HepG2 (cell line): ENCODE data around the gene CEBPZOS. TPM values are rescaled to one million over a fixed set of nuclear protein-coding genes. Genes with fewer than 3 reads are reported as not detected.
A peak's percentile ranks its signal among the peaks of the same experiment; 100 is the strongest.

Experiments
- AKNA ChIP-seq: sonication (generic); formaldehyde crosslinking; IDR thresholded peaks from 2 replicates; pipeline ENCODE4 v1.4.0; 2020; ENCODE audit warnings: missing genetic modification reagents, borderline replicate concordance
- ELF1 ChIP-seq: sonication (generic); formaldehyde crosslinking; IDR thresholded peaks from 2 replicates; pipeline ENCODE4 v1.4.0; 2020; ENCODE audit warnings: missing genetic modification reagents
- EZH2 ChIP-seq: conservative IDR thresholded peaks from 2 replicates; pipeline ENCODE4 v1.6.1; 2012; ENCODE audit warnings: mild to moderate bottlenecking, low read depth, low read length, moderate library complexity
- FOXA3 ChIP-seq: IDR thresholded peaks from 2 replicates; pipeline ENCODE4 v1.6.1; 2016; ENCODE audit warnings: missing genetic modification reagents, missing compliant biosample characterization
- FOXK1 ChIP-seq: sonication (generic); formaldehyde crosslinking; IDR thresholded peaks from 2 replicates; pipeline ENCODE4 v1.4.0; 2020; ENCODE audit warnings: low read depth, missing genetic modification reagents, borderline replicate concordance
- HES4 ChIP-seq: sonication (generic); formaldehyde crosslinking; IDR thresholded peaks from 2 replicates; pipeline ENCODE4 v1.9.0; 2021; ENCODE audit warnings: mild to moderate bottlenecking, missing genetic modification reagents, borderline replicate concordance
- IKZF5 ChIP-seq: IDR thresholded peaks from 2 replicates; pipeline ENCODE4 v1.6.1; 2018; ENCODE audit warnings: missing genetic modification reagents, mild to moderate bottlenecking, missing compliant biosample characterization
- MED1 ChIP-seq: sonication (generic); formaldehyde crosslinking; IDR thresholded peaks from 2 replicates; pipeline ENCODE4 v1.4.0; 2020; ENCODE audit warnings: missing genetic modification reagents
- NCOA2 ChIP-seq: sonication (generic); formaldehyde crosslinking; IDR thresholded peaks from 2 replicates; pipeline ENCODE4 v1.8.0; 2022; ENCODE audit warnings: inconsistent platforms
- TBL1XR1 ChIP-seq: fragments of 150-350 bp; IDR thresholded peaks from 2 replicates; pipeline ENCODE4 v1.6.1; 2014; ENCODE audit warnings: borderline replicate concordance, low read length; ENCODE audit not compliant: partially characterized antibody
- TFAP4 ChIP-seq: sonication (generic); IDR thresholded peaks from 2 replicates; pipeline ENCODE4 v1.6.1; 2016; ENCODE audit warnings: low read depth, borderline replicate concordance
- THAP11 ChIP-seq: IDR thresholded peaks from 2 replicates; pipeline ENCODE4 v1.6.1; 2016; ENCODE audit warnings: missing biosample characterization, missing genetic modification reagents
- ZFX ChIP-seq: sonication (generic); formaldehyde crosslinking; IDR thresholded peaks from 2 replicates; pipeline ENCODE4 v1.4.0; 2020; ENCODE audit warnings: mild to moderate bottlenecking, low read depth, missing genetic modification reagents, moderate library complexity
- ZNF780A ChIP-seq: sonication (generic); formaldehyde crosslinking; IDR thresholded peaks from 2 replicates; pipeline ENCODE4 v1.8.0; 2022; ENCODE audit warnings: mild to moderate bottlenecking, missing genetic modification reagents, moderate library complexity
- polyA plus RNA-seq, 8 experiments: library from polyadenylated mRNA; depleted of rRNA in 3 of 8; stranded (reverse) in 7 of 8; unstranded in 1 of 8; fragments of >200 nt; fragmentation: Illumina TruSeq in 4 of 8; extraction: Trizol in 4 of 8; gene quantifications; 2 replicates each; pipeline versions ENCODE4 v1.2.1 to v1.2.3, GENCODE V29; 2011 to 2016; ENCODE audit warnings: low read depth in 4 of 8, missing spikeins in 1 of 8, mixed read lengths in 1 of 8; ENCODE audit not compliant: insufficient read depth in 1 of 8
- total RNA-seq, 5 experiments: library from RNA; depleted of rRNA; stranded (reverse); fragments of >200 nt; fragmentation: Illumina TruSeq; extraction: Trizol; gene quantifications; 2 replicates each; pipeline ENCODE4 v1.2.3, GENCODE V29; 2016; ENCODE audit warnings: low read depth in 1 of 5
- TF ChIP-seq, protein P1 (sequence below): sonication (generic); formaldehyde crosslinking; IDR thresholded peaks from 2 replicates; pipeline ENCODE4 v1.4.0; 2020; ENCODE audit warnings: mild to moderate bottlenecking, missing genetic modification reagents
- TF ChIP-seq, protein P2 (sequence below): sonication (generic); formaldehyde crosslinking; IDR thresholded peaks from 2 replicates; pipeline ENCODE4 v1.4.0; 2020; ENCODE audit warnings: missing genetic modification reagents

The CEBPZOS gene
- total and polyA plus RNA-seq, 2 of the 13 experiments (the other 11 are each of a cell fraction or from before 2014, with no cell fraction given): 18.6 to 44.7 TPM

- TF ChIP-seq, protein P1, sequence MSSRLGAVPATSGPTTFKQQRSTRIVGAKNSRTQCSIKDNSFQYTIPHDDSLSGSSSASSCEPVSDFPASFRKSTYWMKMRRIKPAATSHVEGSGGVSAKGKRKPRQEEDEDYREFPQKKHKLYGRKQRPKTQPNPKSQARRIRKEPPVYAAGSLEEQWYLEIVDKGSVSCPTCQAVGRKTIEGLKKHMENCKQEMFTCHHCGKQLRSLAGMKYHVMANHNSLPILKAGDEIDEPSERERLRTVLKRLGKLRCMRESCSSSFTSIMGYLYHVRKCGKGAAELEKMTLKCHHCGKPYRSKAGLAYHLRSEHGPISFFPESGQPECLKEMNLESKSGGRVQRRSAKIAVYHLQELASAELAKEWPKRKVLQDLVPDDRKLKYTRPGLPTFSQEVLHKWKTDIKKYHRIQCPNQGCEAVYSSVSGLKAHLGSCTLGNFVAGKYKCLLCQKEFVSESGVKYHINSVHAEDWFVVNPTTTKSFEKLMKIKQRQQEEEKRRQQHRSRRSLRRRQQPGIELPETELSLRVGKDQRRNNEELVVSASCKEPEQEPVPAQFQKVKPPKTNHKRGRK (CRISPR knock-in tag): no peak
- TF ChIP-seq TFAP4: no peak
- 0 out of 2 replicates have a peak, but pooled peaks have one; percentile 21 for TF ChIP-seq ELF1 (CRISPR knock-in tag)
- TF ChIP-seq ZFX (CRISPR knock-in tag): peak; percentile 78
- TF ChIP-seq ZNF780A (CRISPR knock-in tag): no peak
- peak; percentile 85 for TF ChIP-seq FOXA3 (CRISPR knock-in tag)
- TF ChIP-seq, protein P2, sequence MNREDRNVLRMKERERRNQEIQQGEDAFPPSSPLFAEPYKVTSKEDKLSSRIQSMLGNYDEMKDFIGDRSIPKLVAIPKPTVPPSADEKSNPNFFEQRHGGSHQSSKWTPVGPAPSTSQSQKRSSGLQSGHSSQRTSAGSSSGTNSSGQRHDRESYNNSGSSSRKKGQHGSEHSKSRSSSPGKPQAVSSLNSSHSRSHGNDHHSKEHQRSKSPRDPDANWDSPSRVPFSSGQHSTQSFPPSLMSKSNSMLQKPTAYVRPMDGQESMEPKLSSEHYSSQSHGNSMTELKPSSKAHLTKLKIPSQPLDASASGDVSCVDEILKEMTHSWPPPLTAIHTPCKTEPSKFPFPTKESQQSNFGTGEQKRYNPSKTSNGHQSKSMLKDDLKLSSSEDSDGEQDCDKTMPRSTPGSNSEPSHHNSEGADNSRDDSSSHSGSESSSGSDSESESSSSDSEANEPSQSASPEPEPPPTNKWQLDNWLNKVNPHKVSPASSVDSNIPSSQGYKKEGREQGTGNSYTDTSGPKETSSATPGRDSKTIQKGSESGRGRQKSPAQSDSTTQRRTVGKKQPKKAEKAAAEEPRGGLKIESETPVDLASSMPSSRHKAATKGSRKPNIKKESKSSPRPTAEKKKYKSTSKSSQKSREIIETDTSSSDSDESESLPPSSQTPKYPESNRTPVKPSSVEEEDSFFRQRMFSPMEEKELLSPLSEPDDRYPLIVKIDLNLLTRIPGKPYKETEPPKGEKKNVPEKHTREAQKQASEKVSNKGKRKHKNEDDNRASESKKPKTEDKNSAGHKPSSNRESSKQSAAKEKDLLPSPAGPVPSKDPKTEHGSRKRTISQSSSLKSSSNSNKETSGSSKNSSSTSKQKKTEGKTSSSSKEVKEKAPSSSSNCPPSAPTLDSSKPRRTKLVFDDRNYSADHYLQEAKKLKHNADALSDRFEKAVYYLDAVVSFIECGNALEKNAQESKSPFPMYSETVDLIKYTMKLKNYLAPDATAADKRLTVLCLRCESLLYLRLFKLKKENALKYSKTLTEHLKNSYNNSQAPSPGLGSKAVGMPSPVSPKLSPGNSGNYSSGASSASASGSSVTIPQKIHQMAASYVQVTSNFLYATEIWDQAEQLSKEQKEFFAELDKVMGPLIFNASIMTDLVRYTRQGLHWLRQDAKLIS (CRISPR knock-in tag): no peak
- TF ChIP-seq NCOA2 (CRISPR knock-in tag): peak; percentile 32; the same call in 1 of the 2 replicates
- TF ChIP-seq IKZF5 (CRISPR knock-in tag): 0 out of 2 replicates have a peak, but pooled peaks have one; percentile 49
- TF ChIP-seq FOXK1 (CRISPR knock-in tag): peak; percentile 20; the same call in 1 of the 2 replicates
- no peak for TF ChIP-seq HES4
- TF ChIP-seq THAP11 (CRISPR knock-in tag): peak; percentile 62; the same call in 1 of the 2 replicates
- TF ChIP-seq EZH2: no peak
- no peak for TF ChIP-seq AKNA
- peak; percentile 39; the same call in 1 of the 2 replicates for TF ChIP-seq MED1 (CRISPR knock-in tag)
- no peak for TF ChIP-seq TBL1XR1
These were observed 6.7 kb upstream of the CEBPZOS start (continued) for GRCh38 chr2:37189452-37190153.
